Stimulated activated naive CD8-positive, alpha-beta T cell treated with anti-CD3 and anti-CD28 coated beads, Interleukin-15, Interleukin-2, amounts not matched to agents 100 U/mL and 50 U/mL, for 24 hours (primary cell): Measurements from ENCODE around the gene CFAP92.
"Not testable (repeated sequence)": the region's sequence is repeated elsewhere in the genome, so short reads cannot be mapped to it uniquely, and the experiment has no call there.

Experiments
- ATAC-seq: fragments of 150-1000 bp; cut with Tn5 transposase; one replicate; pipeline ENCODE4 v1.10.0; 2021
- DNase-seq: peaks from one replicate; pipeline ENCODE4 v3.0.0; 2021

CFAP92 gene

GRCh38 chr3:128864849-128865804 lies 128.7 kb downstream of the CFAP92 start:
- DNase-seq, ATAC-seq: not testable (repeated sequence)

GRCh38 chr3:128864351-128864811 lies 129.5 kb downstream of the CFAP92 start:
- ATAC-seq (no peak), DNase-seq (no peak)

- peak; percentile 39 for DNase-seq
- ATAC-seq = no peak
Measured at GRCh38 chr3:128863560-128863959, 130.3 kb downstream of the CFAP92 start.

- DNase-seq (no peak), ATAC-seq (no peak)
Measured at GRCh38 chr3:128861491-128861890, 132.4 kb downstream of the CFAP92 start.
